Tibial nerve (tissue), 3 donors: ENCODE results near the gene BATF.

ENCODE experiments used
- CTCF ChIP-seq, 5 experiments: fragments of 200-600 bp in 3 of 5; fragments of 450-650 bp in 2 of 5; sonication (generic) in 3 of 5; IDR thresholded peaks; one replicate each; pipeline ENCODE4 v1.5.1; 2016 to 2019; ENCODE audit warnings: antibody characterized with exemption in 5 of 5, mild to moderate bottlenecking in 3 of 5, moderate library complexity in 2 of 5
- POLR2A ChIP-seq, 2 donors: fragments of 450-650 bp; IDR thresholded peaks; one replicate each; pipeline ENCODE4 v1.6.1; 2017; ENCODE audit warnings: antibody characterized with exemption in 2 of 2, mild to moderate bottlenecking in 2 of 2, moderate library complexity in 2 of 2

GRCh38 chr14:75535164-75535898 lies 13.1 kb downstream of the BATF start:
- TF ChIP-seq CTCF (IDR thresholded peaks at IDR 0.05) = no peak
- no peak for TF ChIP-seq POLR2A (IDR thresholded peaks at IDR 0.05)
